ENCODE measurements around the gene CHRNG.
"Not testable (repeated sequence)": the region's sequence is repeated elsewhere in the genome, so short reads cannot be mapped to it uniquely, and the experiment has no call there.

CHRNG gene

GRCh38 chr2:232528746-232529460 is 10.6 kb upstream of the CHRNG start:
- no peak for DNase-seq

GRCh38 chr2:232529806-232530547 is 9.5 kb upstream of the CHRNG start:
- DNase-seq, result no peak

- DNase-seq, result no peak
These were observed 8.7 kb upstream of the CHRNG start for GRCh38 chr2:232530626-232531260.

GRCh38 chr2:232532419-232532818 is 7.1 kb upstream of the CHRNG start:
- no peak for DNase-seq

- DNase-seq, result not testable (repeated sequence)
These were observed 6.7 kb upstream of the CHRNG start for GRCh38 chr2:232532821-232533220.

- DNase-seq, result no peak
These were observed 5.4 kb upstream of the CHRNG start for GRCh38 chr2:232533944-232534710.

GRCh38 chr2:232534940-232535651 is 4.4 kb upstream of the CHRNG start:
- no peak for DNase-seq

GRCh38 chr2:232535761-232536530 is 3.5 kb upstream of the CHRNG start:
- no peak for DNase-seq

GRCh38 chr2:232537079-232537478 is 2.4 kb upstream of the CHRNG start:
- DNase-seq, result no peak

- DNase-seq, result no peak
These were observed 2.0 kb upstream of the CHRNG start for GRCh38 chr2:232537499-232537898.

GRCh38 chr2:232538671-232539070 is 821 bp upstream of the CHRNG start:
- no peak for DNase-seq

- no peak for DNase-seq
These were observed 1.0 kb downstream of the CHRNG start for GRCh38 chr2:232540441-232541041.

- DNase-seq, result no peak
These were observed 1.9 kb downstream of the CHRNG start for GRCh38 chr2:232541195-232541960.

GRCh38 chr2:232541961-232542714 is 2.6 kb downstream of the CHRNG start:
- DNase-seq, result no peak

GRCh38 chr2:232542715-232543467 is 3.4 kb downstream of the CHRNG start:
- DNase-seq, result no peak

- no peak for DNase-seq
These were observed 4.0 kb downstream of the CHRNG start for GRCh38 chr2:232543491-232543890.

- no peak for DNase-seq
These were observed 4.6 kb downstream of the CHRNG start for GRCh38 chr2:232543928-232544631.

- no peak for DNase-seq
These were observed 5.2 kb downstream of the CHRNG start for GRCh38 chr2:232544674-232545073.
